Measurements from ENCODE around the gene RGS9BP. TPM values are rescaled to one million over a fixed set of nuclear protein-coding genes. Genes with fewer than 3 reads are reported as not detected.

Gene RGS9BP, protein sequence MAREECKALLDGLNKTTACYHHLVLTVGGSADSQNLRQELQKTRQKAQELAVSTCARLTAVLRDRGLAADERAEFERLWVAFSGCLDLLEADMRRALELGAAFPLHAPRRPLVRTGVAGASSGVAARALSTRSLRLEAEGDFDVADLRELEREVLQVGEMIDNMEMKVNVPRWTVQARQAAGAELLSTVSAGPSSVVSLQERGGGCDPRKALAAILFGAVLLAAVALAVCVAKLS
- total RNA-seq (0.39 TPM), polyA plus RNA-seq (under 1 TPM in 2 of 4 donors, not detected in 2; 0.26 to 0.32 TPM)

DNA sequence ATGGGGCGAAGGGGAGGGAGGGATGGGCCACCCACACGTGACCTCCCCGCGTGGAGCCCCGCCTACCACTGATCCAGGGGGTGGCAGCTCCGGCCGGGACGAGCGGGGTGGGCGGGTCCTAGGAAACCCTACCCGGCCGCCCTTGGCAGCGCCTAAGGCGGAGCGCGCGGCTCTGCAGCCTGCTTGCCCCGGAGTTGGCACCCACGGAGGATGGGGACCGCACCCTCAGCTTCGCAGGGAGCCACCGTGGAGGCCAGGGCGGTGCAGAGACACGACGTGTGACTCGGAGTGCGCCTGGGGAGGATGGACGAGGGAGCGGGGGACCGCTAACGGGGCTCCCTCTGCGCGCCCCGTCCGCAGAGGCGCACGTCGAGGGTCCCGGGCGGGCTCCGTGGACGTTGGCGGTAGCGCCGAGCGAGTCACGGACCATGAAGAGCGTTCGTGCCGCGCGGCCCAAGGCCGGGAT is at the start of gene RGS9BP:
Gene RGS9BP (plus strand): TSS at position 129 of the 466 bp plus-strand sequence. CDS start 416 bp downstream, outside the sequence.
- H3K27ac Mint-ChIP-seq, result peak within 1 kb of the TSS; percentile 62 to 89 (median 76)
- H3K4me3 ChIP-seq (ENCODE audit: low read depth, low read length), result peak within 1 kb of the TSS; percentile 57
- H3K4me1 Mint-ChIP-seq, result peaks cover 0 to 47% (median 27%) of the 10 kb centered on the region in 4 donors
- peaks cover 4% of the 10 kb centered on the region for H3K27me3 ChIP-seq (ENCODE audit: control insufficient read depth, insufficient read depth, low read length)
- H3K9me3 Mint-ChIP-seq, result no peaks in the 10 kb centered on the region
- peaks cover 30% of the 10 kb centered on the region for H3K27me3 Mint-ChIP-seq
- peak within 1 kb of the TSS; percentile 72 for H3K27ac ChIP-seq (ENCODE audit: insufficient read depth, low read length, poor library complexity, severe bottlenecking)
- no peaks in the 10 kb centered on the region for H3K36me3 Mint-ChIP-seq
- no peaks in the 10 kb centered on the region for H3K36me3 ChIP-seq (ENCODE audit: control insufficient read depth, insufficient read depth, low read length)
- no peaks in the 10 kb centered on the region for H3K9me3 ChIP-seq (ENCODE audit: control insufficient read depth in 2 of 2, low read length in 2 of 2)
- H3K4me3 Mint-ChIP-seq, result peak within 1 kb of the TSS; percentile 93 to 97 (median 96)
- peak; percentile 59 to 73 (median 73) for DNase-seq
- peak; percentile 17 to 29 for ATAC-seq (ENCODE audit: low read depth in 2 of 2)
- H3K4me1 ChIP-seq (ENCODE audit: control insufficient read depth, insufficient read depth, low read length, poor library complexity, severe bottlenecking), result peaks cover 45% of the 10 kb centered on the region

DNA sequence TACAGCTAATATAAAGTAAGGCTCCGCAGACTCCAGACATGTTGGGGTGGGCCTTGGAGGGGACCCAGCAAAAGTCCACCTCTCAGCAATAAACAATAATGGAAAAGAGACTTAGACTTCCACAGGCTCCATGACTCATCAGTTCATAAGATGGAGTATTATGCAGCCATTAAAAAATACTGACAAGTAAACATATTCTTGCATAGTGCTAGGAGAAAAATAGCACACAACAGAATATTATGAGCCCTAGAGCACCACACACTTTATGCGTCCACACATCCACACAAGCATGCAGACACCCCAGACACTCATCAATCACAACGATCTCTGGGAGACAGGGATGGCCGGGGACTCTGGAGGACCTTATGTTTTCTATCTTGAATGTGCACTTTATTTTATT is 48.7 kb upstream of the RGS9BP start:
- Mint-ChIP-seq H3K4me3 (no peak overlapping the region), H3K36me3 (peaks cover 43% of the 10 kb centered on the region)
- H3K9me3 ChIP-seq (ENCODE audit: control insufficient read depth in 2 of 2, low read length in 2 of 2), result no peaks in the 10 kb centered on the region

DNA sequence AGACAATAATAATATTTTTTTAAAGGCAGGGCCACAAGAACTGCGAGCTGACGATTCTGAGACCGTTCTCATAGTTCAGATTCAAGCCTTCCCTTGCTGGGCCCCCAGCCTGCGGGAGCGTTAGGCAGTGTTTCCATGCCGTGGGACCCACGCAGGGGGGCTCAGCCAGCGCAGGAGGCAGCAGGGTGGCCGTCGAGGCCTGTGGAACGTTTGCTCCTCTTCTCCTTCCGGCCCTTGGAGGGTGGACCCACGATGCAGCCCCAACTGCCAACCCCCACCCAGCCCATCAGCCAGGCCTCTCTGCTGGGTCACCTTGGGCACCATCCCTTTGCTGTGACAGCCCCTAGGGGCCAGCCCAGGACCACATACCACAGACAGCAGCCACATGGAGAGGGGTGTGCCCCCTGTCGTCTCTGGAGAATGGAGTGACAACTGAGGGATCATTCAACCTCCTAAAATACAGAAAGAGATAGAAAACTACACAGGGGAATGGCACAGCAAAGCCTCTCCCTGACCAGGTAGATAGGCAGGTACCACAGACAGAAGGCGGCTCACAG is 47.9 kb upstream of the RGS9BP start:
- H3K4me3 ChIP-seq (ENCODE audit: low read depth, low read length), result no peak overlapping the region
- H3K27me3 ChIP-seq (ENCODE audit: control insufficient read depth, insufficient read depth, low read length), result no peaks in the 10 kb centered on the region
- DNase-seq, result no peak
- peaks cover 36% of the 10 kb centered on the region for H3K36me3 Mint-ChIP-seq
- peaks cover 0 to 1% (median 0%) of the 10 kb centered on the region in 4 donors for H3K4me1 Mint-ChIP-seq
- H3K36me3 ChIP-seq (ENCODE audit: control insufficient read depth, insufficient read depth, low read length), result peaks cover 64% of the 10 kb centered on the region
- H3K4me3 Mint-ChIP-seq, result no peak overlapping the region
- H3K27ac Mint-ChIP-seq, result no peak overlapping the region
- no peaks in the 10 kb centered on the region for H3K4me1 ChIP-seq (ENCODE audit: control insufficient read depth, insufficient read depth, low read length, poor library complexity, severe bottlenecking)
- no peaks in the 10 kb centered on the region for H3K9me3 ChIP-seq (ENCODE audit: control insufficient read depth in 2 of 2, low read length in 2 of 2)
- H3K27ac ChIP-seq (ENCODE audit: insufficient read depth, low read length, poor library complexity, severe bottlenecking), result no peak overlapping the region
- no peaks in the 10 kb centered on the region for H3K9me3 Mint-ChIP-seq
- no peaks in the 10 kb centered on the region for H3K27me3 Mint-ChIP-seq
- ATAC-seq (ENCODE audit: low read depth in 2 of 2), result no peak

More for the DNA sequence above, 48.7 kb upstream of the RGS9BP start:
- H3K27me3 Mint-ChIP-seq, result no peaks in the 10 kb centered on the region
- no peaks in the 10 kb centered on the region for H3K27me3 ChIP-seq (ENCODE audit: control insufficient read depth, insufficient read depth, low read length)
- no peak overlapping the region for H3K27ac Mint-ChIP-seq
- ATAC-seq (ENCODE audit: low read depth in 2 of 2), result no peak
- H3K9me3 Mint-ChIP-seq, result no peaks in the 10 kb centered on the region
- no peak overlapping the region for H3K4me3 ChIP-seq (ENCODE audit: low read depth, low read length)
- no peaks in the 10 kb centered on the region for H3K4me1 ChIP-seq (ENCODE audit: control insufficient read depth, insufficient read depth, low read length, poor library complexity, severe bottlenecking)
- DNase-seq, result no peak
- H3K4me1 Mint-ChIP-seq, result no peaks in the 10 kb centered on the region
- peaks cover 69% of the 10 kb centered on the region for H3K36me3 ChIP-seq (ENCODE audit: control insufficient read depth, insufficient read depth, low read length)
- no peak overlapping the region for H3K27ac ChIP-seq (ENCODE audit: insufficient read depth, low read length, poor library complexity, severe bottlenecking)

DNA sequence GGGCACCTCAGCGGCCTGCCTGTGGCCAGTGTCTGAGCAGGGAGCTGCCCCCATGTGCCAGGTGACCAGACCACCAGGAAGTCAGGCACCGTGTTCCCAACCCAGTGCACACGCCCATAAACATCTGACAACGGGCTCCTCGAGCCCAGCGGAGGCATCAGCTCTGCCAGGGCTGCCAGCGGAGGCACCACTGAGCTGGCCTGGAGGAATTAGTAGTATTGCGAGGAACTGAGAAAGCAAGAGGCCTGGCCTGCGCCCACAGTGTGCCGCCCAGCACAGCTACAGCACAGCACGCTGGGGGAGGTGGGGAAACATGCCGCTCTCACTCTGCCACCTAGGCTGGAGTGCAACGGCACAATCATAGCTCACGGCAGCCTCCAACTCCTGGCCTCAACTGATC is 45.3 kb upstream of the RGS9BP start:
- H3K4me3 ChIP-seq (ENCODE audit: low read depth, low read length), result no peak overlapping the region
- Mint-ChIP-seq H3K27ac (no peak overlapping the region), H3K9me3 (no peaks in the 10 kb centered on the region), H3K4me1 (peaks cover 0 to 4% (median under 1%) of the 10 kb centered on the region in 4 donors), H3K27me3 (no peaks in the 10 kb centered on the region), H3K4me3 (no peak overlapping the region), H3K36me3 (peaks cover 26% of the 10 kb centered on the region)
- peaks cover 50% of the 10 kb centered on the region for H3K36me3 ChIP-seq (ENCODE audit: control insufficient read depth, insufficient read depth, low read length)
- no peak overlapping the region for H3K27ac ChIP-seq (ENCODE audit: insufficient read depth, low read length, poor library complexity, severe bottlenecking)
- no peaks in the 10 kb centered on the region for H3K9me3 ChIP-seq (ENCODE audit: control insufficient read depth in 2 of 2, low read length in 2 of 2)
- DNase-seq (no peak), ATAC-seq (ENCODE audit: low read depth in 2 of 2) (no peak)
- no peaks in the 10 kb centered on the region for H3K4me1 ChIP-seq (ENCODE audit: control insufficient read depth, insufficient read depth, low read length, poor library complexity, severe bottlenecking)
- no peaks in the 10 kb centered on the region for H3K27me3 ChIP-seq (ENCODE audit: control insufficient read depth, insufficient read depth, low read length)

DNA sequence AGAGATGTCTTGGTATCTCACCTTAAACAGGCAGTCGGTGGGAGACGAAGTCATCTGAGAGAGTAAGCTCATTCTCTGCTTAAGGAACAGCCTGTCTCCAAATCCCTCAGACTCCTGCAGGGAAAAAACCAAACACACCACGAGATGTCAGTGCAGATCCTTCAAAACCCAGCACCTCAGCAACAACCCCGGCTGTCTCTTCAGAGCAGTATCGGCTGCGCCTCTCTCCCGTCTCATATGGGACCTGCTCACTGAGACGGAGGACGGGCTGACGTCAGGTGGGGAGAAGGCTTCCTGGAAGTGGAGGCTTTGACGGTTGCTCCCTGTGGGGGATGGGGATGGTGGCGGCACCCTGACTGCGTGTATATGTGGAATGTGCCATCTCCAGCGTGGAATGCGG is 44.3 kb upstream of the RGS9BP start:
- Mint-ChIP-seq H3K27ac (no peak overlapping the region), H3K27me3 (no peaks in the 10 kb centered on the region), H3K4me1 (peaks cover 0 to 4% (median under 1%) of the 10 kb centered on the region in 4 donors), H3K36me3 (peaks cover 27% of the 10 kb centered on the region), H3K4me3 (no peak overlapping the region), H3K9me3 (no peaks in the 10 kb centered on the region)
- ATAC-seq (ENCODE audit: low read depth in 2 of 2) (no peak), DNase-seq (no peak)
- no peaks in the 10 kb centered on the region for H3K9me3 ChIP-seq (ENCODE audit: control insufficient read depth in 2 of 2, low read length in 2 of 2)
- no peaks in the 10 kb centered on the region for H3K27me3 ChIP-seq (ENCODE audit: control insufficient read depth, insufficient read depth, low read length)
- H3K27ac ChIP-seq (ENCODE audit: insufficient read depth, low read length, poor library complexity, severe bottlenecking), result no peak overlapping the region
- H3K4me1 ChIP-seq (ENCODE audit: control insufficient read depth, insufficient read depth, low read length, poor library complexity, severe bottlenecking), result no peaks in the 10 kb centered on the region
- H3K36me3 ChIP-seq (ENCODE audit: control insufficient read depth, insufficient read depth, low read length), result peaks cover 51% of the 10 kb centered on the region
- H3K4me3 ChIP-seq (ENCODE audit: low read depth, low read length), result no peak overlapping the region

DNA sequence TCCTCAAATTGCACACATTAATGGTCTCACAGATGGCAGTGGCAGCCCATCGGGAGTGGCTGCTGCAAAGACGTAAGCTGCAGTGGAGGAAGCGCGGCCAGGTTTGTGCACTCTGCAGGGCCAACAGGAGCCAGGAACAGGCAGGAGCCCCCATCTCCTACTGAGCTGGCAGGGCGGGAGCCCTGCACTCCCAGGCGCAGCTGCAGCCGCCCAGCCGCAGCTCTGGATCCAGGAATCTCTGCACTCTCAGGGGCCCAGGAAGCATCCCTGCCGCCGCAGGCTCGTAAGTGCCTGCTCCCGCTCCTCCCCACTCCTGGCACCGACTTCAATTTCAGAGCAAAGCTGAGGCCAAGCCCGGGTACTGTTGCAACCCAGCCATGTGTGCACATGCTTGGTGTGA is 38.2 kb upstream of the RGS9BP start:
- H3K4me1 Mint-ChIP-seq, result peaks cover 0 to 18% (median 9%) of the 10 kb centered on the region in 4 donors
- no peaks in the 10 kb centered on the region for H3K27me3 ChIP-seq (ENCODE audit: control insufficient read depth, insufficient read depth, low read length)
- no peak overlapping the region for H3K27ac ChIP-seq (ENCODE audit: insufficient read depth, low read length, poor library complexity, severe bottlenecking)
- H3K9me3 Mint-ChIP-seq, result no peaks in the 10 kb centered on the region
- no peak overlapping the region for H3K4me3 Mint-ChIP-seq
- H3K36me3 ChIP-seq (ENCODE audit: control insufficient read depth, insufficient read depth, low read length), result peaks cover 49% of the 10 kb centered on the region
- DNase-seq, result no peak
- H3K36me3 Mint-ChIP-seq, result peaks cover 22% of the 10 kb centered on the region
- H3K4me1 ChIP-seq (ENCODE audit: control insufficient read depth, insufficient read depth, low read length, poor library complexity, severe bottlenecking), result peaks cover 8% of the 10 kb centered on the region
- no peak overlapping the region for H3K4me3 ChIP-seq (ENCODE audit: low read depth, low read length)
- no peak for ATAC-seq (ENCODE audit: low read depth in 2 of 2)
- H3K27ac Mint-ChIP-seq, result peak overlapping the region in 1 of 3 donors; percentile 52
- no peaks in the 10 kb centered on the region for H3K9me3 ChIP-seq (ENCODE audit: control insufficient read depth in 2 of 2, low read length in 2 of 2)
- no peaks in the 10 kb centered on the region for H3K27me3 Mint-ChIP-seq

DNA sequence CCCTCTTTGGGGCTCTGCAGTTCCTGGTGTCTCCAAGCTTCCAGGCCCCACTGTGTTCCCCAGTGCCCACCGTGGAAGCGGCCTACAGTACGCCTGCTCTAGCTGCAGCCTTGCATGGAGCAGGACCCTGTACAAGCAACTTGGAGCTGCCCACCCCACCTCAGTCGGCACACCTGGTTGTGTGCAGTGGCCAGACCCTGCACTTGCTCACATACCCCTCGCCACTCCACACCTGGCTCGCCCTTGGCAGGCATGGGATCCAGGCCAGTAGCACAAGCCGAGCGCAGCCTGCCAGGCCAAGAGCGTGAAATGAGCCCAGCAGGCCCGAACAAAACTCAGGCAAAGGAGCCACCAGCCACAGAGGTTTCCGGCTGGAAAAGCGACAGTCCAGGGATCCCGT is 37.0 kb upstream of the RGS9BP start:
- DNase-seq (no peak), ATAC-seq (ENCODE audit: low read depth in 2 of 2) (no peak)
- no peak overlapping the region for H3K27ac ChIP-seq (ENCODE audit: insufficient read depth, low read length, poor library complexity, severe bottlenecking)
- H3K27me3 ChIP-seq (ENCODE audit: control insufficient read depth, insufficient read depth, low read length), result no peaks in the 10 kb centered on the region
- H3K4me1 Mint-ChIP-seq, result peaks cover 7 to 29% (median 18%) of the 10 kb centered on the region in 4 donors
- H3K9me3 ChIP-seq (ENCODE audit: control insufficient read depth in 2 of 2, low read length in 2 of 2), result no peaks in the 10 kb centered on the region
- no peak overlapping the region for H3K4me3 Mint-ChIP-seq
- H3K27me3 Mint-ChIP-seq, result no peaks in the 10 kb centered on the region
- H3K36me3 ChIP-seq (ENCODE audit: control insufficient read depth, insufficient read depth, low read length), result peaks cover 46% of the 10 kb centered on the region
- H3K27ac Mint-ChIP-seq, result no peak overlapping the region
- H3K36me3 Mint-ChIP-seq, result peaks cover 31% of the 10 kb centered on the region
- peaks cover 19% of the 10 kb centered on the region for H3K4me1 ChIP-seq (ENCODE audit: control insufficient read depth, insufficient read depth, low read length, poor library complexity, severe bottlenecking)
- no peak overlapping the region for H3K4me3 ChIP-seq (ENCODE audit: low read depth, low read length)
- H3K9me3 Mint-ChIP-seq, result no peaks in the 10 kb centered on the region

Data from CD4-positive, CD25-positive, alpha-beta regulatory T cell (primary cell).